HG03460 (cell line): ENCODE results near the gene MCM8.
"Not testable (repeated sequence)": the region's sequence is repeated elsewhere in the genome, so short reads cannot be mapped to it uniquely, and the experiment has no call there.

ENCODE experiments used
- ATAC-seq: cut with Tn5 transposase; IDR thresholded peaks from one replicate; pipeline ENCODE4 v1.9.1; 2021; ENCODE audit not compliant: unreplicated experiment

MCM8 gene

DNA sequence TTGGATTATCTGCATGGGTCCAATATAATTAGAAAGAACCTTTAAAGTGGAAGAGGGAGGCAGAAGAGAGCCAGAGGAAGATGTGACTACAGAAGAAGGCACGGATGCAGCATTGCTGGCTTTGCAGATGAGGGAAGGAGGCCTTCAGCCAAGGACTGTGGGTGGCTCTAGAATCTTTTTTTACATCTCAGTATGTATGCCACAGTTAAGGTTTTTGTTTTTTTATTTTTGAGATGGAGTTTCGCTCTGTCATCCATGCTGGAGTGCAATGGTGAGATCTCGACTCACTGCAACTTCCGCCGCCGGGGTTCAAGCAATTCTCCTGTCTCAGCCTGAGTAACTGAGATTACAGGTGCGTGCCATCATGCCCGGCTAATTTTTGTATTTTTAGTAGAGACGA is 49.3 kb downstream of the MCM8 start:
- no peak for ATAC-seq

DNA sequence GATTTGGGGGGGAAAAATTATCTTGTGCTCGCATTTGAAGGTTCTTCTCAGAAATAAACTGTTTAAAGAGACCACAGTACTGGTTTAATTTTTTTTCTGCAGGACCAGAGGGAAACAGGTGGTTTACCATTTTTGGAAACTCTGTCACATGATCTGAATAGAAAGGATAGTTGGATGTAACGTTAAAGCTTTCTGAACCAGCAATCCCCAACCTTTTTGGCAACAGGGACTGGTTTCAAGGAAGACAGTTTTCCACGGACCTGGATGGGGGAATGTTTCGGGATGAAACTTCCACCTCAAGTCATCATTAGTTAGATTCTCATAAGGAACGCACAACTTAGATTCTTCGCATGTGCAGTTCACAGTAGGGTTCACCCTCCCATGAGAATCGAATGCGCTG is 50.4 kb downstream of the MCM8 start:
- no peak for ATAC-seq

DNA sequence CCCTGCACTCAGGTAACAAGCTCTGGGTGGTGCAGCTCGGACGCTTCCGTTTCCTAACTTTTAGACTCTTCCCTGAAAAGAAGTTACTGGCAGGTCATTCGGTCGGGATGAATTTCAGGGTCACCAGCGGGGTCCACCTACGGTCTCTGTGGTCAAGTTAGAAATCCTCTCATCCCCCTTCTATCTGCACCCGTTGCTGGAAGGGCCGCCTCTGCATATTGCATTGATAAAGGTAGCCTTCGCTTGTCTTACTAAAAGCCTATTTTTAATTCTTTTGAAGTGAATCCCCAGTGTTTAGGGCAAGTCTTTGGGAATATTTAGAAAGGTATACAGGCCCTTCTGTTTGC is 56.1 kb downstream of the MCM8 start:
- no peak for ATAC-seq

DNA sequence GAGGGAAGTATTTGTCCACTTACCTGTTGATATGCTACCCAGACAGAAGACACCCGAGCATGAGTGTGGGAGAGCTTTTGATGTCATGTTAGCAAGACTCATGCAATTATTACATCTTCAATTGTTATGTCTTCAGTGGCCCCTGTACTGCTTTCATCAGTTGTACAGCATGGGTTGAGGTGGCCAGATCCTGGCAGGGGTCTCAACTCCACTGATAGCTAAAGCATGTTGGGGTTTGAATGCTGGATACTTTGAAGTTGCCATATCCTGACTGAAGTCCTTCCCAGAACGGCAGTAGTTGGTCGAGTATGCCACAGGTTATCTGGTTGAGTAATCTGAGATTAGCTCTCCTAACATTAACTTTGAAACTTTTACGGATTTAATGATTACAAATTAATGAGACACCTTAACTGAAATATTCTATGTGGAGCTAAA is 56.7 kb downstream of the MCM8 start:
- ATAC-seq: no peak

DNA sequence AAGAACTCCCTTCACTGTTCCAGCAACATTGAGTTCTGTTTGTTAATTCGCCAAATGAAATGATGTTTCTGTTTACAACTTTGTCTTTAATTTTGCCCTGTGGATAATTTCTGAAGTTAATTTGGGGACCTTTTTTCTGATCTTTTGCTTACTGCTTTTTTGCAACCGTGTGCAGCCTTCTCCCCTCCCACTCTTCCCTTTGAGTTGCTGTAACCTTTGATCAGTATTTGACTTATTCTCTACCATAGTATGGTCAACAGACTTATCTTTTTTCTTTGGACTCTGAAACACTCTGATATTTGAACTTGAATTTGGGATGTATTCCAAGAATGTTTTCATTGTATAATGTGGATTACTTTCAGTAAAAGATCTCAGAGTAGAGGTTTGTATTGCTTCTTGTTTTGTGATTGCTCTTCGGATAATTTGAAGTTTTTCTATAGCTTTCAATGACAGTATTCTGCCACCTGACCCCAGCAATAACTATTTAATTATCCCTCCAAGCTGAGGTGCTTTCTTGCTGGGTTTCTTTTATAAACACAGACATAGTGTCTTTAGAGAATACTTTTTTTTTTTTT is 57.2 kb downstream of the MCM8 start:
- no peak for ATAC-seq

DNA sequence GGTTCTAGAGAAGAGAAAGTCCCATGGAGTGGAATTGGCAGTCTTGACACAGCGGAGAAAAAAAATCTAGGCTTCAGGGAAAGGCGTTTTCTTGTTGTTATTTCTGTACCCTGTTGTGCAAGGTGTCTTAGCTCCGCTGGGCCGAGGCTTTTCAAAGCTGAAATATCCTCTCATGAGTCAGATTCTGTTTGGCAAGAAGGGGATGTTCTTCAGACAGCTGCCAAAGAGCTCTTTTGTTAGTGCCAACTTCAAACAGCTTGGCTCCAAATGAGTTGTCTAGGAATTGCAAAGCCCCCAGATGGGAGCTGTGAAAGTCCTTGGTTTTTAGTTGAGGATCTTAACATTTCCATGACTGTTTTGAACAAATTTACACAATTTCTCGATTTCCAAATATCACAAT is 57.8 kb downstream of the MCM8 start:
- ATAC-seq: no peak

DNA sequence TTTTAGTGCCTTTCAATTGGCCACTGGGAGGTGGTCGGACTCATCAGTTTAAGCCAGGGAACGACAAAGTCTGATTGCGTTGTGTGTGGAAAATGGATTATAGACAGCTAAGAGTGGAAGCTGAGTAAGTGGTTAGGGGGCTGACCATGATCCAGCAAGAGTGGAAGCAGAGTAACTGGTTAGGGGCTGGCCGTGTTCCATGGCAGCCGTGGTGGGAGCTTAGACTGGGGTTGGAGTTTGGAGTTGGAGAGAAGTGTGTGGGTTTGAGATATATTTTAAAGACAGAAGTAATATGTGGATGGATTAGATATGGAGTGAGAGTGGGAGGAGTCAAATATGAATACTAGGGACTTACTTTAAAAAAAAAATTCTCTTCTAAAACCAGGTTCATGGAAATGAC is 61.7 kb downstream of the MCM8 start:
- ATAC-seq: no peak

DNA sequence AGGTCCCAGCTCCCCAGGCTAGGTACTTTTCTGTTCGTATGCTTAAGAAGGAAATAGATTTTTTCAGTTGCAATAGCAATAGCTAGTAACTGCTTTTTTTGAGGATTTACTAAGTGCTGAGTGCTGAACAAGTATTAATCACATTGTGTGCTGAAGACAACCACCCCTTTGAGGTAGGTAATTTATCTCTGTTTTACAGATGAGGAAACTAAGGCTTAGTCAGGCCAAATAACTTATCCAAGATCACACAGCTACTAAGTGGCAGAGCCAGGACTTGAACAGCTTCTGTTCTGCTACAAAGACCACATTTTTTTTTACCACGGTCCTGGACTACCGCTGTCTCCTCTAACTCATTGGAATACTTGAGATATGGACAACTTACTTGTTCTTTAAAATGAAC is 63.6 kb downstream of the MCM8 start:
- no peak for ATAC-seq

DNA sequence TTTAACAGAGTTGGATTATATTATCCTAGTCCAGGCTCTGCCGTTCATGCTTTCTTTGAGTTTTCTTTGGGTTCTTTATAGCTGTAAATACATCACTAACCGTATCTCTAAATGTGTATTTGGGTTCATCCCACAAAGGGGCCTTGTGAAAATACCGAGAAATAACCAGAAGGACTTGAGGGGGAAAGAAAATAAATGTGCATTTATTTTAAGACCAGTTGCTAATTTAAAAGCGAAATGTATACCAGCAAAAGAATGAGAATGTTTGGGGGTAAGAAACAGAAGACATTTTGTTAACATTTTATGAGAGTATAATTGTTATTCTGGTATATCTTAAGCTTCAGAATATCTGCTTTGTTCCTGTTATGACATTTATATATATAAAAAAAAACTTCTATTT is 64.5 kb downstream of the MCM8 start:
- ATAC-seq: no peak

DNA sequence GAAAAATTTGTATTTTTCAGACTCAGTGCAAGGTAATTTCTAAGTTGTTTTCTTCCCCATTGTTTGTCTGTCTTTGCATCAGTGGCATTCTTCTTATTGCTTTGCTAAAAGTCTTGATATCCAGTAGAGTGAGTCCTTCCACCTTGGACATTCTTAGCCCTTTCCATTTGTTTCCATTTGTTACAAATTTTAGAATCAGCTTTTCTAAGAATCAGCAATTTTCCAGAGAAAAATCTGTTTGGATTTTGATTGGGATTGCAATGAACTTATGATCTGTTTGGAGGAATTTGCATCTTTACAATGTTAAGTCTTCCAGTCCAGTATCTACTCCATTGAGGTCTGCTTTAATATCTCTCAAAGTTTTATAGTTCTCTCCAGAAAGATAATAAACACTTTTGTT is 67.0 kb downstream of the MCM8 start:
- no peak for ATAC-seq

DNA sequence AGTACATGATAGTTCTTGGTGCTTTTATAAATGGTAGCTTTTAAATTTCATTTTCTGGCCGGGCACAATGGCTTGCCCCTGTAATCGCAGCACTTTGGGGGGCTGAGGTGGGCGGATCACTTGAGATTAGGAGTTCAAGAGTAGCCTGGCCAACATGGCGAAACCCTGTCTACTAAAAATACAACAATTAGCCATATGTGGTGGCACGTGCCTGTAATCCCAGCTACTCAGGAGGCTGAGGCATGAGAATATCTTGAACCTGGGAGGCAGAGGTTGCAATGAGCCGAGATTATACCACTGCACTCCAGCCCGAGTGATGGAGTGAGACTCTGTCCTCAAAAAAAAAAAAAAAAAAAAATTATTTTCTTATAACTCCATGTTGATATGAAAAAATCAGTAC is 67.4 kb downstream of the MCM8 start:
- no peak for ATAC-seq

DNA sequence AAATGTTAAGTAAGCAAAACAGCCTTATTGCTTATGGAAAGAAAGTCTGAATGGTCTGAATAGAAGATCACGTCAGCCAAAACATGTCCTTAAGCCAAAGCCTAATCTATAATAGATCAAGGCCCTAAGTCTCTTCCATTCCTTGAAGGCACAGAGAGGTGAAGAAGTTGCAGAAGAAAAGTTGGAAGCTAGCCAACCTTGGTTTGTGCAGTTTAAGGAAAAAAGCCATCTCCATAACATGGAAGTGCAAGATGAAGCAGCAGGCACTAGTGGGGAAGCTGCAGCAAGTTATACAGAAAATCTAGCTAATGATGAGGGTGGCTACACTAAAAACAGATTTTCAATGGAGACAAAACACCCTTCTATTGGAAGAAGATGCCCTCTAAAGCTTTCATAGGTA is 74.3 kb downstream of the MCM8 start:
- ATAC-seq: no peak

DNA sequence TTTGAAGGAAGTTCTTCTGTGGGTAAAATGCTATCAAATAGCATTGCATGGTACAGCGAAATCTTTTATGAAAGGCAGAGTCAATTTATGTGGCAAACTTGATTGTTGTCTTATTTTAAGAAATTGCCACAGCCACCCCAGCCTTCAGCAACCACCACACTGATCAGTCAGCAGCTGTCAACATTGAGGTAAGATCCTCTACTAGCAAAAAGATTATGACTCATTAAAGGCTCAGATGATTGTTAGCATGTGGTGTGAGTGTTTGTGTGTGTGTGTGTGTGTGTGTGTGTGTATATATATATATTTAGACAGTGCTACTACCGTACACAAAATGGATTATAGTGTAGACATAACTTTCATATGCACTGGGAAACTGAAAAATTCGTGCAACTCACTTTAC is 75.6 kb downstream of the MCM8 start:
- no peak for ATAC-seq

DNA sequence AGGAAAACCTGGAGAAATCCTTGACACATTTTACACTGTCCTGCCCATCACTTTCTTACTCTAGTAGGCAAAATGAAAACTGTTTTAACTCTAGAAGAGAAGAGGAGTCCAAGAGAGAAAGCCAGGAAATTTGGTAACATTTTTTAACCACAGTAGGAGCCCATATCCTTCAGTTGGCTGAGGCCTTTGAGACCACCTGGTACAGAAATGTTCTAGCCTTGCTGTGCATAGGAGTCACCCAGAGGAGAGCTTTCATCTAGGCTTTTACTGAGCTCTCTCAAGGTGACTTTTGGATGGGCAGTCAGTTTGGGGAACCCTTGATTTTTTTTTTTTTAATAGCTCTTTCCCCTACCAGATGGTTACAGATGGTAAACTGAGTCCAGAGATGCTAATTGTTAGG is 78.4 kb downstream of the MCM8 start:
- no peak for ATAC-seq

DNA sequence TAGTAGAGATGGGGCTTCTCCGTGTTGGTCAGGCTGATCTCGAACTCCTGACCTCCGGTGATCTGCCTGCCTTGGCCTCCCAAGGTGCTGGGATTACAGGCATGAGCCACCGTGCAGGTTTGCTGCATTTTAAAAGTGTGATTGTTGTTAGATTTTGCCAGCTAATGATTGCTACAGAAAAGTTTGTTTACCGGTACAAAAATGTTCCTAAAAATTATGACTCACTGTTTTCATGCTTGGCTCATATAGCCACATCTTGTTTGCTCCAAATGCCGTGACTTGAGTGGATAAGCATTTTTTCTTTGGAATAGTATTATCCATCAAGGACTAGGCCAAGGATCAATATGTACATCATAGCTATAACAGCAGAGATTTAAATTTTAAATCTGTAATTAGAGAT is 79.1 kb downstream of the MCM8 start:
- ATAC-seq: no peak

DNA sequence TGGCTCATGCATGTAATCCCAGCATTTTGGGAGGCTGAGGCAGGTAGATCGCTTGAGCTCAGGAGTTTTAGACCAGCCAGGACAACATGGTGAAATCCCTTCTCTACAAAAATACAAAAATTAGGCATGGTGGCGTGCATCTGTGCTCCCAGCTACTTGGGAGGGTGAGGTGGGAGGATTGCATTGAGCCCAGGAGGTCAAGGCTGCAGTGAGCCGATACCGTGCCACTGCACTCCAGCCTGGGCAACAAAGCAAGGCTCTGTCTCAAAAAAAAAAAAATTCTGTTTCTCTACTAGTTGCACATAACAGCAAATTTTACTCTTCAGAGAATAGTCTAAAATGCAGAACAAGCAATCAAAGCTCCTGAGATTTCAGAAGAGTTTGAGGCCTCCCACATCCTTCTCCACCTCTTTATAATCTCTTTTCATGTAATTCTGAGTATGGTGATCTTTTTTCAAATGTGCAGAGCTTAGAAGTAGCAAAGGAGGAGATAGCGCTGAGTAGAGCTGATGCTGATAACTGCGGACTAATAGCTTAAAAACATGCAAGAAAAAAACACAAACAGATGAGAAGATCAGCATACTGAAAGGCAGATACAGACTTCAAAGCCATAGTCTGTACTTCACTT is 80.1 kb downstream of the MCM8 start:
- ATAC-seq: no peak

DNA sequence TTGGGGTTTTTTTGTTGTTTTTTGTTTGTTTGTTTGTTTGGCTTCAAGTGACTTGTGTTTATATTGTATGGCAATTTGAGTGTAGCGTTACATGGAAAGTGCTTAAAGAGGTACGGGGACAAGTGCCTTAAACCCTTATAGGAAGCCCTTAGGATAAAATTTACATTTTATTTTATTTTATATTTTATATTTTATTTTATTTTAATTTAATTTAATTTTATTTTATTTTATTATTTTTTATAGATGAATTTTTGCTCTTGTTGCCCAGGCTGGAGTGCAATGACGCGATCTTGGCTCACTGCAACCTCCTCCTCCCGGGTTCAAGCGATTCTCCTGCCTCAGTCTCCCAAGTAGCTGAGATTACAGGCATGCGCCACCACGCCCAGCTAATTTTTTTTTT is 82.5 kb downstream of the MCM8 start:
- not testable (repeated sequence) for ATAC-seq

DNA sequence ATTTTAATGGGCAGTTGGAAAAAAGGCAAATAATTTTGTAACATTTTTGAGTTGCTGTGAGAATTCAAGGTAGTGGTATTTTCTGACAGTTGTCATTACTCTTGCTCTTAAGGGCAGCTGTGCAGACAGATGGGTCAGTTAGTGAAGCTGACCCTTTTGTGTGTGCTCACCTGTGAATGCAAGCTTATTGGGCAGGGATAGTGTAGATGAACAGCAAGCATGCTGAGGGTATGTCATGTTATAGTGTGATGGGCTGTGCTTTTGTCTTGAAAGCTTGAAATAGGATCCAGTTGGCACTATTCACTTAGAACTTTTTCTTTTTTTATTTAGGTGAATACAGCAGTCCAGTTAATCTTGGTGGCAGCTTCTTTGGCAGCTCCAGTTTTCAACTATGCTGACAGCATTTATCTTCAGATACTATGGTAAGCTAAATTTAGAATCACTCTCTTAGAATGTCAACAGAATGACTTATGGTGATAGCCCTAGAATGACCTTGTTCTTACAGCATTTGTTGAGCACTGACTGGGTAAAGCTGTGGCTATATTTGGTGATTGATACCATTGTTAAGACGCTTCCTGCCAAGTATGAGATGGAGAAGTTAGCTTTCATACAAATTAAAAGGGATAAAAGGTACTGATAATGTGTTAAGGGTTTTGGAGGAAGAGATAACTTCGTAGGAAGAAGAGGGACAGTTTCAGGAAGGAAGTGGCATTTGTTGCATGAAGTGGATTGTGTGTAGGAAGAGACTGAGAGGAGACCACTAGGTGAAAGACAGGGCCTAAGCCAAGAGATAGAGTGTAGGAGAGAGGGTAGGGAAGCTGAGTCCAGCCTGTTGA is 83.9 kb downstream of the MCM8 start:
- no peak for ATAC-seq

DNA sequence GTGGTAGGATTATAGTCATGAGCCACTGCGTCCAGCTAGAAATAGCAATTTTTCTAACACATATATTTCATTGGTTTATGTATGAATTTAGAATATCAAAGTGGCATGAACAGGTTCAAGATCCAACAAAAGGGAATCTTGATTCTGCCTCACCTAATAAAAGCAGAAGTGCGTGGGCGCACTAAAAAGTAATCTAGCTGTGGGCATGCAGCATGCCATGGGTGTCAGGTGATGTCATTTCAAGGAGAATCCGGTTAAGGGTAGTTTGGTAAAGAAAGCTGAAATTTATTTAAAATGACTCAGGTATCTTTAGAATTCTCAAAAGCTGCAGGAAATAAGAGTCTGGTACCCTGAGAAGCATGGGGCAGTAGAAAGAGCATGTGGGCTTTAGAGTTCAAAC is 85.8 kb downstream of the MCM8 start:
- ATAC-seq: no peak

DNA sequence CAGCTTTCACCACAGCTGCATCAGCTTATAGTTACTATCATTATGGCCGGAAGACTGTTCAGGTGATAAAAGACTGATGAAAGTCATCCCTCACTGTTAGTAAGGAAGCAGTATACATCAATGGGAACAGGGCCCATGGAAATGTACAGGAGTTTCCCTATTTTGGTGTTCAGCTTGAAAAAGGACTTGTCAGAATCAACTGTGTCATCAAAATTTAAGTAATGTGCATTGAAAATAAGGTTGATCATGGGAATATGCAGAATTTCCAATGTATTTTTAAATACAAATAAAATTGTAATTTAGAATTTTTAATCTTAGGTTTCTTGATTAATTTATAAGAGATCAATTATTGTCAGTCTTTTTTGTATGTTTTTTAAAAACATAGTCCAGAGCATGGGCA is 86.6 kb downstream of the MCM8 start:
- ATAC-seq: no peak

DNA sequence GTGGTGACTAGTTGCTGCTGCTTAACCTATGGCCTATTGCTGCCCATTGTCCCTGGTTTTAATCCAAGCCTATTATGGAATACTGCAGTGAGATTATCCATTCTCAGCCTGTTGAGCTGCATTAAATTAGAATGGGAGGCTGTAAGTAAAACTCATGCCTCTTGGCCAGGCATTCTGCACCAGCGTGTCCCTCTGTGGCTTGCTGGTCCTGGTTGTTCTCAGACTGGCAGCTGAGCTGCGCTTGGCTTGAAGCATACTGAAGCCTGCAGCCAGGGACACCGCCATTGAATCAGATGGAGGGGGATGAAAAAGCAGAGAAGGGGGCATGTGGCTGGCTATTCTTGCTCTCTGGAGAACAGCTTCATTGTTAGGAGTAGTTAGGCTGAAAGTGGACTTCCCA is 87.8 kb downstream of the MCM8 start:
- no peak for ATAC-seq

DNA sequence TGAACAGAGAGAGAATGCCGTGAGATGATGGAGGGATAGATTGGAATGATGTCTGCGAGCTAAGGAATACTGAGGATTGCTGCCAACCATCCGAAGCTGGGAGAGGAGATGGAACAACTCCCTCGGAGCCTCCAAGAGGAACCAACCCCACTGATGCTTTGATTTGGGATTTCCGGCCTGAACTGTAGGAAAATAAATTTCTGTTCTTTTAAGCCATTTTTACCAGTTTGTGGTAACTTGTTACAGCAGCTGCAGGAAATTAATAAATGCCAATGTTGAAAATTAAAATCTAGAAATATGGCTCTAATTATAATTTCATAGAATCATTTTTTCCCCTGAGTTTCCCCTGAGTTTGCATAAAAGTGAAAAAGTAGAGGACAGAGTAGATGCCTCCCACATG is 89.3 kb downstream of the MCM8 start:
- ATAC-seq: no peak

DNA sequence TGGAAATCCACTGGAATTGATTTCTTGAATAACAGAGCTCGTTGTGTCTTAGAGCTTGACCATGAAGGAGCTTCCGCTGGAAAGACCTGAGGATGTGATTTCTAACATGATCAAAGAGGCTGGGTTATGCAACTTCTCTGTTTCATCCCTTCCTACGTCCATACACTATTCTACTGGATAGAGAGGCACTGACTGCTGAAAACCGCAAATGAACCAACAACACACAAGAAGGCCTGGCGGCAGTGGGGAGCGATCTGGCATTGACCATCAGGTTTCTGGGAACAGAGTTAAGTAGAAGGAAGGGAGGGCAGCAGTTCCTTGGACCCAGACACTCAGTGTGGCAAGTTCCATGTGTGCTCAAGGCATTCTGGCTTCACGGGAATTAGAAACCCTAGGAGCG is 90.1 kb downstream of the MCM8 start:
- ATAC-seq: no peak
